HepG2 (cell line): ENCODE data around the gene FITM1. TPM values are rescaled to one million over a fixed set of nuclear protein-coding genes. Genes with fewer than 3 reads are reported as not detected.

ENCODE experiments used
- CSRNP2 ChIP-seq: sonication (generic); formaldehyde crosslinking; conservative IDR thresholded peaks from 2 replicates; pipeline ENCODE4 v1.8.0; 2022; ENCODE audit warnings: low read depth, missing genetic modification reagents
- ELF3 ChIP-seq: IDR thresholded peaks from 2 replicates; pipeline ENCODE4 v1.6.1; 2016; ENCODE audit warnings: missing genetic modification reagents, missing compliant biosample characterization
- GATAD2A ChIP-seq: IDR thresholded peaks from 2 replicates; pipeline ENCODE4 v1.6.1; 2016
- NONO ChIP-seq, 2 experiments: fragments of 450-650 bp in 1 of 2; sonication (generic) in 1 of 2; formaldehyde crosslinking in 1 of 2; IDR thresholded peaks in 1 of 2; conservative IDR thresholded peaks in 1 of 2; 2 replicates each; pipeline versions ENCODE4 v1.6.1 to v1.8.0; 2017 to 2022; ENCODE audit warnings: mild to moderate bottlenecking in 1 of 2, missing genetic modification reagents in 1 of 2, moderate library complexity in 1 of 2
- SALL2 ChIP-seq: sonication (generic); formaldehyde crosslinking; IDR thresholded peaks from 2 replicates; pipeline ENCODE4 v1.8.1; 2023; ENCODE audit warnings: mild to moderate bottlenecking, missing genetic modification reagents, inconsistent platforms
- SPEN ChIP-seq: sonication (generic); formaldehyde crosslinking; IDR thresholded peaks from 2 replicates; pipeline ENCODE4 v1.5.1; 2020; ENCODE audit warnings: low read depth, mild to moderate bottlenecking, missing genetic modification reagents
- TEAD3 ChIP-seq: optimal IDR thresholded peaks from 2 replicates; pipeline ENCODE3; 2016; ENCODE audit warnings: borderline replicate concordance
- ZBTB39 ChIP-seq: sonication (generic); formaldehyde crosslinking; IDR thresholded peaks from 2 replicates; pipeline ENCODE4 v1.5.0; 2020; ENCODE audit warnings: missing genetic modification reagents
- ZNF207 ChIP-seq: fragments of 450-650 bp; IDR thresholded peaks from 2 replicates; pipeline ENCODE4 v1.6.1; 2016; ENCODE audit warnings: antibody characterized with exemption, borderline replicate concordance
- ZNF335 ChIP-seq: sonication (generic); formaldehyde crosslinking; IDR thresholded peaks from 2 replicates; pipeline ENCODE4 v1.4.0; 2020; ENCODE audit warnings: missing genetic modification reagents
- ZNF792 ChIP-seq: IDR thresholded peaks from 2 replicates; pipeline ENCODE4 v1.6.1; 2016
- polyA plus RNA-seq, 8 experiments: library from polyadenylated mRNA; depleted of rRNA in 3 of 8; stranded (reverse) in 7 of 8; unstranded in 1 of 8; fragments of >200 nt; fragmentation: Illumina TruSeq in 4 of 8; extraction: Trizol in 4 of 8; gene quantifications; 2 replicates each; pipeline versions ENCODE4 v1.2.1 to v1.2.3, GENCODE V29; 2011 to 2016; ENCODE audit warnings: low read depth in 4 of 8, missing spikeins in 1 of 8, mixed read lengths in 1 of 8; ENCODE audit not compliant: insufficient read depth in 1 of 8
- total RNA-seq, 5 experiments: library from RNA; depleted of rRNA; stranded (reverse); fragments of >200 nt; fragmentation: Illumina TruSeq; extraction: Trizol; gene quantifications; 2 replicates each; pipeline ENCODE4 v1.2.3, GENCODE V29; 2016; ENCODE audit warnings: low read depth in 1 of 5
- TF ChIP-seq, protein P1 (sequence below): sonication (generic); formaldehyde crosslinking; conservative IDR thresholded peaks from 2 replicates; pipeline ENCODE4 v1.5.0; 2020; ENCODE audit warnings: missing genetic modification reagents
- TF ChIP-seq, protein P2 (sequence below): IDR thresholded peaks from 2 replicates; pipeline ENCODE4 v1.6.1; 2016; ENCODE audit warnings: missing compliant biosample characterization, missing genetic modification reagents, borderline replicate concordance
- TF ChIP-seq, protein P3 (sequence below): IDR thresholded peaks from 2 replicates; pipeline ENCODE4 v1.6.1; 2012; ENCODE audit warnings: inconsistent platforms
- TF ChIP-seq, protein P4 (sequence below): fragments of 450-650 bp; IDR thresholded peaks from 2 replicates; pipeline ENCODE4 v1.6.1; 2017; ENCODE audit warnings: mild to moderate bottlenecking
- TF ChIP-seq, protein P5 (sequence below): sonication (generic); formaldehyde crosslinking; IDR thresholded peaks from 2 replicates; pipeline ENCODE4 v1.5.0; 2020; ENCODE audit warnings: missing genetic modification reagents, mild to moderate bottlenecking, borderline replicate concordance

The FITM1 gene
- total and polyA plus RNA-seq, 2 of the 13 experiments (the other 11 are each of a cell fraction or from before 2014, with no cell fraction given): 2.7 to 5.8 TPM

GRCh38 chr14:24145690-24146452 is 15.4 kb downstream of the FITM1 start (continued):
- no peak for TF ChIP-seq CSRNP2 (CRISPR knock-in tag)
- TF ChIP-seq ELF3 (CRISPR knock-in tag): no peak; the same call in 1 of the 2 replicates
- no peak for TF ChIP-seq ZBTB39
- TF ChIP-seq, protein P1, sequence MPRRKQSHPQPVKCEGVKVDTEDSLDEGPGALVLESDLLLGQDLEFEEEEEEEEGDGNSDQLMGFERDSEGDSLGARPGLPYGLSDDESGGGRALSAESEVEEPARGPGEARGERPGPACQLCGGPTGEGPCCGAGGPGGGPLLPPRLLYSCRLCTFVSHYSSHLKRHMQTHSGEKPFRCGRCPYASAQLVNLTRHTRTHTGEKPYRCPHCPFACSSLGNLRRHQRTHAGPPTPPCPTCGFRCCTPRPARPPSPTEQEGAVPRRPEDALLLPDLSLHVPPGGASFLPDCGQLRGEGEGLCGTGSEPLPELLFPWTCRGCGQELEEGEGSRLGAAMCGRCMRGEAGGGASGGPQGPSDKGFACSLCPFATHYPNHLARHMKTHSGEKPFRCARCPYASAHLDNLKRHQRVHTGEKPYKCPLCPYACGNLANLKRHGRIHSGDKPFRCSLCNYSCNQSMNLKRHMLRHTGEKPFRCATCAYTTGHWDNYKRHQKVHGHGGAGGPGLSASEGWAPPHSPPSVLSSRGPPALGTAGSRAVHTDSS: no peak
- TF ChIP-seq SPEN (CRISPR knock-in tag): no peak
- TF ChIP-seq, protein P2, sequence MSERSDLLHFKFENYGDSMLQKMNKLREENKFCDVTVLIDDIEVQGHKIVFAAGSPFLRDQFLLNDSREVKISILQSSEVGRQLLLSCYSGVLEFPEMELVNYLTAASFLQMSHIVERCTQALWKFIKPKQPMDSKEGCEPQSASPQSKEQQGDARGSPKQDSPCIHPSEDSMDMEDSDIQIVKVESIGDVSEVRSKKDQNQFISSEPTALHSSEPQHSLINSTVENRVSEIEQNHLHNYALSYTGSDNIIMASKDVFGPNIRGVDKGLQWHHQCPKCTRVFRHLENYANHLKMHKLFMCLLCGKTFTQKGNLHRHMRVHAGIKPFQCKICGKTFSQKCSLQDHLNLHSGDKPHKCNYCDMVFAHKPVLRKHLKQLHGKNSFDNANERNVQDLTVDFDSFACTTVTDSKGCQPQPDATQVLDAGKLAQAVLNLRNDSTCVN (CRISPR knock-in tag): peak; percentile 65; the same call in 1 of the 2 replicates
- TF ChIP-seq, protein P3, sequence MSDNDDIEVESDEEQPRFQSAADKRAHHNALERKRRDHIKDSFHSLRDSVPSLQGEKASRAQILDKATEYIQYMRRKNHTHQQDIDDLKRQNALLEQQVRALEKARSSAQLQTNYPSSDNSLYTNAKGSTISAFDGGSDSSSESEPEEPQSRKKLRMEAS: no peak
- TF ChIP-seq ZNF207: no peak
- 0 out of 2 replicates have a peak, but pooled peaks have one; percentile 19 for TF ChIP-seq SALL2 (CRISPR knock-in tag)
- no peak for TF ChIP-seq TEAD3 (CRISPR knock-in tag)
- TF ChIP-seq ZNF792 (CRISPR knock-in tag): no peak
- no peak for TF ChIP-seq NONO (IDR thresholded peaks at IDR 0.05)
- no peak for TF ChIP-seq NONO (CRISPR knock-in tag; conservative IDR thresholded peaks at IDR 0.05)
- TF ChIP-seq, protein P4, sequence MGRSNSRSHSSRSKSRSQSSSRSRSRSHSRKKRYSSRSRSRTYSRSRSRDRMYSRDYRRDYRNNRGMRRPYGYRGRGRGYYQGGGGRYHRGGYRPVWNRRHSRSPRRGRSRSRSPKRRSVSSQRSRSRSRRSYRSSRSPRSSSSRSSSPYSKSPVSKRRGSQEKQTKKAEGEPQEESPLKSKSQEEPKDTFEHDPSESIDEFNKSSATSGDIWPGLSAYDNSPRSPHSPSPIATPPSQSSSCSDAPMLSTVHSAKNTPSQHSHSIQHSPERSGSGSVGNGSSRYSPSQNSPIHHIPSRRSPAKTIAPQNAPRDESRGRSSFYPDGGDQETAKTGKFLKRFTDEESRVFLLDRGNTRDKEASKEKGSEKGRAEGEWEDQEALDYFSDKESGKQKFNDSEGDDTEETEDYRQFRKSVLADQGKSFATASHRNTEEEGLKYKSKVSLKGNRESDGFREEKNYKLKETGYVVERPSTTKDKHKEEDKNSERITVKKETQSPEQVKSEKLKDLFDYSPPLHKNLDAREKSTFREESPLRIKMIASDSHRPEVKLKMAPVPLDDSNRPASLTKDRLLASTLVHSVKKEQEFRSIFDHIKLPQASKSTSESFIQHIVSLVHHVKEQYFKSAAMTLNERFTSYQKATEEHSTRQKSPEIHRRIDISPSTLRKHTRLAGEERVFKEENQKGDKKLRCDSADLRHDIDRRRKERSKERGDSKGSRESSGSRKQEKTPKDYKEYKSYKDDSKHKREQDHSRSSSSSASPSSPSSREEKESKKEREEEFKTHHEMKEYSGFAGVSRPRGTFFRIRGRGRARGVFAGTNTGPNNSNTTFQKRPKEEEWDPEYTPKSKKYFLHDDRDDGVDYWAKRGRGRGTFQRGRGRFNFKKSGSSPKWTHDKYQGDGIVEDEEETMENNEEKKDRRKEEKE: no peak
- no peak for TF ChIP-seq ZNF335
- TF ChIP-seq GATAD2A (CRISPR knock-in tag): no peak
- TF ChIP-seq, protein P5, sequence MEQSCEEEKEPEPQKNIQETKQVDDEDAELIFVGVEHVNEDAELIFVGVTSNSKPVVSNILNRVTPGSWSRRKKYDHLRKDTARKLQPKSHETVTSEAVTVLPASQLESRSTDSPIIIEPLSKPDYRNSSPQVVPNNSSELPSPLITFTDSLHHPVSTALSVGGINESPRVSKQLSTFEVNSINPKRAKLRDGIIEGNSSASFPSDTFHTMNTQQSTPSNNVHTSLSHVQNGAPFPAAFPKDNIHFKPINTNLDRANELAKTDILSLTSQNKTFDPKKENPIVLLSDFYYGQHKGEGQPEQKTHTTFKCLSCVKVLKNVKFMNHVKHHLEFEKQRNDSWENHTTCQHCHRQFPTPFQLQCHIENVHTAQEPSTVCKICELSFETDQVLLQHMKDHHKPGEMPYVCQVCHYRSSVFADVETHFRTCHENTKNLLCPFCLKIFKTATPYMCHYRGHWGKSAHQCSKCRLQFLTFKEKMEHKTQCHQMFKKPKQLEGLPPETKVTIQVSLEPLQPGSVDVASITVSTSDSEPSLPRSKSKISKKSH (CRISPR knock-in tag): no peak
